ENCODE results near the gene IGF2BP2.

The IGF2BP2 gene

DNA sequence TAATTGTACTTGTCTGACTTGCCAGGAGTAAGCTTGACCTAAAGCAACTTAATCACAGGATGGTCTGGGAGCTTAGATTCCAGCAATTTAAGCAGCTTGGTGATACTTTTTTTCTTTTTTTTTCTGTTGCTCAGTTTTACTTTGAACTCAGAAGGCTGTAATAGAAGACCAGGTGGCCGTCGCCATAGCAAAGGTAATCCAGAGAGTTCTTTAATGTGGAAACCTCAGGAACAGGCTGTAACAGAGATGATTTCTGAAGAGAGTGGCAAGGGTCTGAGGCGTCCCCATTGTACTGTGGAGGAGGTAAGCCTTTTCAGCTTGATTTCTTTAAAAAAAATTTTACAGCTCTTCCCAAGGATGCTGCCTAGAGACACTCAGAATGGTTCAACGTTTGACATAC is 218.6 kb downstream of the IGF2BP2 start:
- Histone ChIP-seq H3K9ac (ENCODE audit: low read length) (no peak overlapping the region), H3K27ac (ENCODE audit: low read length) (no peak overlapping the region), H3K36me3 (ENCODE audit: control insufficient read depth, low read depth, low read length) (peaks cover 64% of the 10 kb centered on the region), H3K4me1 (ENCODE audit: control insufficient read depth, low read depth, low read length) (no peaks in the 10 kb centered on the region), H3K27me3 (ENCODE audit: control insufficient read depth, insufficient read depth, low read length) (no peaks in the 10 kb centered on the region), H3K4me3 (ENCODE audit: low read length) (no peak overlapping the region), H3K9me3 (ENCODE audit: control insufficient read depth, low read depth, low read length) (no peaks in the 10 kb centered on the region)

DNA sequence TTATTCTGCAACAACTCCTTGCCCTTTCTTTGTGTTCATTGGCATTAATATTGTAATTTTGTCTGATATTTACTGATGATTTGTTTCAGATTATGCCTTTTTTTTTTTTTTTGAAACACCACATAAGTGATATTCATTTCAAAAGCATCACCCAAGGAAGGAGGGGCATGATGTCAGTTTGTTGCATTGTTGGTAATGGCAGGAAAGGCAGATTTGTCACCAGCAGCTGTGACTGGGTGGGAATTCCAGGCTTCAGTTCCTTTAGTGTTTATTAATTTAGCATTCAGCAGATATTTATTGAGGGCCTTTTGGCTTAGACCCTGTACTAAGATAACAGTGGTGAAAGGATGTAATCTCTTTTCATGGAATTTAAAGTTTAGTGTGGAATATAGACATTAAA is 219.3 kb downstream of the IGF2BP2 start:
- Histone ChIP-seq H3K27ac (ENCODE audit: low read length) (no peak overlapping the region), H3K36me3 (ENCODE audit: control insufficient read depth, low read depth, low read length) (peaks cover 65% of the 10 kb centered on the region)

DNA sequence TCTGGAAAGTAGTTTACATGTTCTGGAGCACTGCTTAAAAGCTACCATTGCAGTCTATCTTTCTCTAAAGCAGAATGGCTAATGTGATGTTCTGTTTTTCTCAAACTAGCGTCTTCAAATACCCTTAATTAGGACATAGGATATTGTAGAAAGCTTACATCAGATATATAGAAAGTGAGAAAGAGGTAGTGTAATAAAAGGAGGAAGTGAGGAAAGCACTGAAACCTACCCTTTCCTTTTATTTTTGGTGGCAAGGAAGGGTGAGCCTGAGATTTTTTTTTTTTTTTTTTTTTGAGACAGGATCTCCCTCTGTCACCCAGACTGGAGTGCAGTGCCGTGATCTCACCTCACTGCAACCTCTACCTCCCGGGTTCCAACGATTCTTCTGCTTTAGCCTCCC is 229.3 kb downstream of the IGF2BP2 start:
- Histone ChIP-seq H3K36me3 (ENCODE audit: control insufficient read depth, low read depth, low read length) (peaks cover 38% of the 10 kb centered on the region), H3K4me3 (ENCODE audit: low read length) (no peak overlapping the region), H3K9ac (ENCODE audit: low read length) (no peak overlapping the region), H3K9me3 (ENCODE audit: control insufficient read depth, low read depth, low read length) (no peaks in the 10 kb centered on the region), H3K27ac (ENCODE audit: low read length) (no peak overlapping the region), H3K27me3 (ENCODE audit: control insufficient read depth, insufficient read depth, low read length) (no peaks in the 10 kb centered on the region), H3K4me1 (ENCODE audit: control insufficient read depth, low read depth, low read length) (no peaks in the 10 kb centered on the region)

More for the DNA sequence above, 219.3 kb downstream of the IGF2BP2 start:
- H3K4me3 ChIP-seq (ENCODE audit: low read length), result no peak overlapping the region
- no peak overlapping the region for H3K9ac ChIP-seq (ENCODE audit: low read length)
- H3K9me3 ChIP-seq (ENCODE audit: control insufficient read depth, low read depth, low read length), result no peaks in the 10 kb centered on the region
- H3K4me1 ChIP-seq (ENCODE audit: control insufficient read depth, low read depth, low read length), result no peaks in the 10 kb centered on the region
- no peaks in the 10 kb centered on the region for H3K27me3 ChIP-seq (ENCODE audit: control insufficient read depth, insufficient read depth, low read length)

DNA sequence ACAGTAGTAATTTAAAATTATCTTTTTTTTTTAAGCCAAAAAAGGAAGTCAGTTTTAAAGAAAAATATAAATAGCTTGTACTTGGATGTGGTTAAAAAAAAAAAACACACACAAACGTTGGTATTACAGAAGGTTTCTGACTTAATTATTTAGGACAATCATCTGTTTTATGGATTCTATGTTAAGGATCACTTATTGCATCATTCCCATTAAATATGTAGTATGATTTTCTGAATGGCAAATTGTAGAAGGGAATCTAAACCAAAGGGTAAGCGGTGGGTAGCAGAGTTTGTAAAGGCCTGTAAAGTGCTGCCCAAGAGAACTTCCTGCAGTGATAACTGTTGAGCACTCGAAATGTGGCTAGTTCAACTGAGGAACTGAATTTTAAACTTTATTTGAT is 230.8 kb downstream of the IGF2BP2 start:
- H3K9ac ChIP-seq (ENCODE audit: low read length), result no peak overlapping the region
- H3K27ac ChIP-seq (ENCODE audit: low read length), result no peak overlapping the region
- peaks cover 30% of the 10 kb centered on the region for H3K36me3 ChIP-seq (ENCODE audit: control insufficient read depth, low read depth, low read length)
- H3K9me3 ChIP-seq (ENCODE audit: control insufficient read depth, low read depth, low read length), result no peaks in the 10 kb centered on the region
- H3K27me3 ChIP-seq (ENCODE audit: control insufficient read depth, insufficient read depth, low read length), result no peaks in the 10 kb centered on the region
- no peak overlapping the region for H3K4me3 ChIP-seq (ENCODE audit: low read length)
- H3K4me1 ChIP-seq (ENCODE audit: control insufficient read depth, low read depth, low read length), result no peaks in the 10 kb centered on the region
